Fibroblast of mammary gland (primary cell): ENCODE results near the gene DCC.

Experiments
- DNase-seq: peaks from one replicate; pipeline ENCODE4 v3.0.0-alpha.2; 2010; ENCODE audit warnings: low read depth
- H3K4me3 ChIP-seq: 2 replicates; pipeline ENCODE4 v1.5.1; 2011; ENCODE audit warnings: low read depth, mild to moderate bottlenecking, low read length, moderate library complexity; ENCODE audit not compliant: control insufficient read depth
- TF ChIP-seq, protein P1 (sequence below): conservative IDR thresholded peaks from 2 replicates; pipeline ENCODE4 v1.5.1; 2011; ENCODE audit warnings: low read depth, low read length, inconsistent platforms; ENCODE audit not compliant: control insufficient read depth, insufficient read depth

Gene DCC

GRCh38 chr18:52504589-52504988 is 164.6 kb downstream of the DCC start:
- DNase-seq, result no peak
- TF ChIP-seq, protein P1, sequence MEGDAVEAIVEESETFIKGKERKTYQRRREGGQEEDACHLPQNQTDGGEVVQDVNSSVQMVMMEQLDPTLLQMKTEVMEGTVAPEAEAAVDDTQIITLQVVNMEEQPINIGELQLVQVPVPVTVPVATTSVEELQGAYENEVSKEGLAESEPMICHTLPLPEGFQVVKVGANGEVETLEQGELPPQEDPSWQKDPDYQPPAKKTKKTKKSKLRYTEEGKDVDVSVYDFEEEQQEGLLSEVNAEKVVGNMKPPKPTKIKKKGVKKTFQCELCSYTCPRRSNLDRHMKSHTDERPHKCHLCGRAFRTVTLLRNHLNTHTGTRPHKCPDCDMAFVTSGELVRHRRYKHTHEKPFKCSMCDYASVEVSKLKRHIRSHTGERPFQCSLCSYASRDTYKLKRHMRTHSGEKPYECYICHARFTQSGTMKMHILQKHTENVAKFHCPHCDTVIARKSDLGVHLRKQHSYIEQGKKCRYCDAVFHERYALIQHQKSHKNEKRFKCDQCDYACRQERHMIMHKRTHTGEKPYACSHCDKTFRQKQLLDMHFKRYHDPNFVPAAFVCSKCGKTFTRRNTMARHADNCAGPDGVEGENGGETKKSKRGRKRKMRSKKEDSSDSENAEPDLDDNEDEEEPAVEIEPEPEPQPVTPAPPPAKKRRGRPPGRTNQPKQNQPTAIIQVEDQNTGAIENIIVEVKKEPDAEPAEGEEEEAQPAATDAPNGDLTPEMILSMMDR, result no peak
- H3K4me3 ChIP-seq, result no peak overlapping the region

DNA sequence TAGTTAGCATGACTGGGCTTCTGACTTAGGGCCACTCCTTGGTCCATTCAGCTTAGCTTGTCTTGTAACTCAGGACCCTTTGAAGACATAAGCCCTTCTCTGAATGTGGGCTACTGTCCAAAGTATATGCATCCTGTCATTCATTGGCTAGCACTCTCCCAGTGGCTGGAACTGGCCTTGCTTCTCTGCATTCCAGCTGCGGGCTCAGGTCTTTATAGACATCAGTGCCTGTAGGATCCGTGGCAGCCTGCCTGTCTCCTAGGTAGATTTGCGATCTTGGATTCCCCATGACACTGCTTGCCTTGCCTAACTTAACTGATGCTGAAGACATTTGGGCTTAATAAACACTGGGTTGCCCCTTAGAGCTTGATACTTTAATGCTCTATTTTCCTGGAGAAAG is 170.1 kb downstream of the DCC start:
- no peak for DNase-seq
- no peak overlapping the region for H3K4me3 ChIP-seq
- TF ChIP-seq, protein P1, result no peak

GRCh38 chr18:52518086-52518485 is 178.1 kb downstream of the DCC start:
- no peak overlapping the region for H3K4me3 ChIP-seq
- TF ChIP-seq, protein P1, result no peak

GRCh38 chr18:52519021-52519420 is 179.0 kb downstream of the DCC start:
- DNase-seq, result no peak
- TF ChIP-seq, protein P1, result no peak
- H3K4me3 ChIP-seq, result no peak overlapping the region

More at GRCh38 chr18:52518086-52518485, 178.1 kb downstream of the DCC start:
- no peak for DNase-seq

- DNase-seq, result no peak
- no peak overlapping the region for H3K4me3 ChIP-seq
- TF ChIP-seq, protein P1, result no peak
These were observed 183.6 kb downstream of the DCC start for GRCh38 chr18:52523566-52523965.

- TF ChIP-seq, protein P1, result no peak
- no peak for DNase-seq
- H3K4me3 ChIP-seq, result no peak overlapping the region
These were observed 191.8 kb downstream of the DCC start for GRCh38 chr18:52531836-52532235.

GRCh38 chr18:52536039-52536438 is 196.0 kb downstream of the DCC start:
- H3K4me3 ChIP-seq, result no peak overlapping the region
- TF ChIP-seq, protein P1, result no peak
- no peak for DNase-seq
